ENCODE results near the gene MAS1.

GRCh38 chr6:159893064-159893463 lies 2.3 kb downstream of the MAS1 start:
- no peak for TF ChIP-seq CTCF (IDR thresholded peaks at IDR 0.05)
- TF ChIP-seq EP300 (IDR thresholded peaks at IDR 0.05): no peak
- no peak for TF ChIP-seq POLR2A (IDR thresholded peaks at IDR 0.05)

Data from ovary (tissue), 3 donors.